NK-92 (cell line): ENCODE results near the gene EEA1.
"Not testable (repeated sequence)": the region's sequence is repeated elsewhere in the genome, so short reads cannot be mapped to it uniquely, and the experiment has no call there.

Experiments
- DNase-seq: peaks from one replicate; lab custom pipeline; 2025; ENCODE audit not compliant: unreplicated experiment; lab: John Stamatoyannopoulos, UW

EEA1 gene

DNA sequence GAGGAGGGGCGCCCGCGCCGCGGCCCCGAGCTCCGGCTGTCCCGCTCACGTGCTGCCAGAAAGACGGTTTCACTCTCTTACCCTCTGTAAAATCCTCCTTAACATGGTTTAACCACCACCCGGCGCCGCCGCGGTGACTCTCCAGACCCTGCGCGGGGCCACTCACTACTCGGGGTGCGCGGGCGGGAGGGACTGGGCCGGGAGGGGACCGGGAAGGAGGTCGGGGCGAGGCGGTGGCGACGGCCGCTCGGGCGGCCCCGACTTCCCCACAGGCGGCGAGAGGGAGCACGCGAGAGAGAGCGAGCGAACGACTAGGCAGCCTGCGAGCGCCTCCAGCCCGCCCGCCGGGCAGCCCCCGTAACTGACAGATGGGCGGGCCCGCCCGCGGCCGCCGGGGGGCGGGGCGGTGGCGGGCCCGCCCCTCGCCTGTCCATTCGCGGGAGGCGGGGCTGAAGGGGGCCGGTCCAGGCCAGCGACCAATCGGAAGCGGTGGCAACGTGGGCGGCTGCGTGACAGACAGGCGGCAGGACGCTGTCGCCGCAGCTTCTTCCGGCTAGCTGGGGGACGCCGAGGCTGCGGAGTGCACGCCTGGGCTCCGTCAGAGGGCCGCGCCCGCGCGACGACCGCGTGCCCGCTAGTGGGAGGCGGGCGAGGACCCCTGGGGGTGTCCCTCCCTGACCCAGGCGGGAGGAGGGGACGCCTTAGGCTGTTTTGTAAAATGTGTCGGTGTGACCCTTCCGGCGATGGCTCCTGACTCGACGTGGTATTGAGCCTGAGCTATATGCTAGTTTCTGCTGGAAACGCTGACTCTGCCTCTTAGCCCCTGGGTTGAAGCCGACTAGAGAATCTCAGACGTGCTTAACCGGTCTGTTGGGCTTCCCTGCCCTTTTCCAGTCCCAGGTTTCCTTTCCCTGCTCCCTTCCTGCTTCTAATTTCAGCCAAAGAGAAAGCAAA, at the start of gene EEA1:
EEA1 (minus strand) TSS at position 334 of the 954 bp plus-strand sequence; CDS start at position 105, 229 bp downstream.
- peak; percentile 61 for DNase-seq

DNA sequence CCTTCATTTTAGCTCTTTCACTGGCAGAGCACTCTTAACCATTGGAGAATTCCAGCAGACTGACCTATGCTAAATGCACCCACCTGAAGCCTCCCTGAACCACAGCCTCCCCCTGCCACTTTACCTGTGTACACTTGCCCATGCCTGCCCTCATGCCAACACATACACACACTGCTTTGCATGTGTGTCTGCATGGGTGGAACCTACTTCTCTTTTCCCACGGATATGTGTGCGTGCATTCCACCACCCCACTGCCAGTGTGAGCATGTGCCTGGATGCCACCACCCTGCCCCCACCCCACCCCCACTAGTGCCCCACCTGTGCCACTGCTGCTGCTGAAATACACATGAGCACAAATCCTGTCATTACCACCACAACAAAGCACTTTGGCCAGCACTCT, 49.5 kb upstream of the EEA1 start:
- no peak for DNase-seq

DNA sequence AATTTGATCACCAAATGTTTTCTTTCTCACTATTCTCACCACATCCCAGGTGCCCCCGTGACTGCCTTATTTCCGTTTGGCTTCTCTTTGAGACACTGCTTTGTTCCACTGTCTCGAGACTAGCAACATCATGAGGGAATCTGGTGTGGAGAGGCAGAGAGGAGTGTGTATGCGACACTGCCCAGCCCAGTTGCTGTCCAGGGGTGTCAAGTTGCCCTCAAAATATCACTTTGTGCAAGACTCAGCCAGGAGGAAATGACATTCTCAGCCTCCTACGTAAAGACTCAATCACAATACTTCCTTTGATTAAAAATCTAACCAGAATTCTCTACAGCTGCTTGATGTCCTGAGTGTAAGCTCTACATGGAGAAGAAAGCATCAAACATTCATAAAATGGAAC, 48.2 kb upstream of the EEA1 start:
- no peak for DNase-seq

DNA sequence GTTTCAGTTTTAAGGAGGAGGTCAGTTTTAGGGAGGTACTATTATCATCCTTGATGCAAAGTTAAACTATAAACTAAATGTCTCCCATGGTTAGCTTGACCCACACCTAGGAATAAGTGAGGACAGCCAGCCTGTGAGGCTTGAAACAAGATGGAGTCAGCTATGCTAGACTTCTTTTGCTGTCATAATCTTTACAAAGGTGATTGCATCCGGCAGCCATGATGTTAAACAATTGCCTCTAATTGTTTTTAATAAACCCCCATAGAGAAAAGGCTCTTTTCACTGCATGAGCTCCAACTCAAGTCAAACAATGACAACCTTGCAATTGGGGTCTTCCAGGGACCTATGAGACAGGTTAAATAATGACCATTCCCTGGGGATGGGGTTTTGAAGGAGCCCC, 45.7 kb upstream of the EEA1 start:
- no peak for DNase-seq

DNA sequence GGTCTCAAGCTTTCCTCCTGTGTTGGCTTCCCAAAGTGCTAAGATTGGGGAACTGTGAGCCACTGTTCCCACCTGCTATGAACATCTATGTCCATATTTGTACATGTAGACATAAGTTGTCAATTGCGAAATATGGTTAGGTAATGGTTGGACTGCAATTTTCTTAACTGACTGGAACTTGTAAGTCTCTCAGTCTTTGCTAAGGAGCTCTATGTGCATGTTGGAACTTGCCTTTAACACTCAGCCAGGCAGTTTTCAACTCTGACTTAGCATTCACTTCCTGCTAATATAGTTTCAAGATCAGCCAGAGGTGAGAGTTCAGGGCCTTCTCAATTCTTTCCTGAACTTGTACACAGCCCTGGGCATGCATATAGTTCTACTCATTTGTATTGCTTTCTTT, 44.5 kb upstream of the EEA1 start:
- DNase-seq: no peak

DNA sequence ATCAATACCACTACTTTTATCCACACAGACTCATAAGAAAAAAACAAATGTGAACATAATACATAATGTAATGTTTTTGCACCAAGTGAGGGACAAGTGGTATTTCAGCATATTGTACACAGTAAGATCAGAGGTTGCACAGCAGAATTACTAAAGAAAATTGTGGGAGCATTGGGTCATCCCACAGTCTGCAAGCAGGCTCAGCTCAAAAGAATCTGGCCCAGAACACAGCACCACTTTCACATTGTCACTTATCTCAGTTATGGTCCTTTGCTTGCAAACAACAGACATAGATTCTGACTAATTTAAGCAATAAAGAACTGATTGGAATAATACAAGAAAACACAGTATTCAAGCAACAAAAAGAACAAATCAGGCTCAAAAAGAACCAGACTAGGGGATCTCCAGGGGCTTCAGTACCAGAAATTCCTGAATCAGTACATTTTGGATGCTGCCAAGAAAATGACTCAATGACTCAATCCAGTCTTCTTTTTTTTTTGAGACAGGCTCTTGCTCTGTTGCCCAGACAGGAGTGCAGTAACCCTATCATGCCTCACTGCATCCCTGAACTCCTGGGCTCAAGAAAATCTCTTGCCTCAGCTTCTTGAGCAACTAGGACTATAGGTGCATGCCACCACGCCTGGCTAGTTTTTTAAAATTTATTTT, 42.9 kb upstream of the EEA1 start:
- DNase-seq: no peak

DNA sequence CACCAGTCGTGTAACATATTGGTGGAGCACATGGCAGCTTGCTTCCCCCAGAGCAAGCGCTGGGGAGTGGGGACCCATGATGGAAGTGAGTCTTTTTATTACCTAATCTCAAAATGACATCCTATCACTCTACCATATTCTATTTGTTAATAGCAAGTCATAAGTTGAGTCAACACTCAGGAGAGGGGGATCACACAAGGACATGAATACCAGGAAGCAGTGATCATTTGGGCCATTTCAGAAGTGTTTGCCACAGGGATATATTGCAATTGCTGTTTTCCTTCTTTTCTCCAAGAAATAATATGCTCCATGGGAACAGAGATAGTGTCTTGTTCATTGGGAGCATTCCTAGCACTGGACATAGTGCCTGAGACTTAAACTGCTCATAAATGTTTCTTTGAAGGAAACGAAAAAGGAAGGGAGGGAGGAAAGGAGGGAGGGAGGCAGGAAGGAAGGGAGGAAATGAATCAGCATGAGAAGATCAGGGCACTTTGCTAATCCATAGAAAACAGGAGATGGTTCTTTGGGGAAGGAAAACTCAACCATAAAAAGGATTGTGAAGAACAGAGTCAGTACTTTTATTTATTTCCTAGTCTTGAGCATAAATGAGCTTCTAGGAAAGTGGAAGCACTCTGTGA, 39.2 kb upstream of the EEA1 start:
- DNase-seq: no peak

DNA sequence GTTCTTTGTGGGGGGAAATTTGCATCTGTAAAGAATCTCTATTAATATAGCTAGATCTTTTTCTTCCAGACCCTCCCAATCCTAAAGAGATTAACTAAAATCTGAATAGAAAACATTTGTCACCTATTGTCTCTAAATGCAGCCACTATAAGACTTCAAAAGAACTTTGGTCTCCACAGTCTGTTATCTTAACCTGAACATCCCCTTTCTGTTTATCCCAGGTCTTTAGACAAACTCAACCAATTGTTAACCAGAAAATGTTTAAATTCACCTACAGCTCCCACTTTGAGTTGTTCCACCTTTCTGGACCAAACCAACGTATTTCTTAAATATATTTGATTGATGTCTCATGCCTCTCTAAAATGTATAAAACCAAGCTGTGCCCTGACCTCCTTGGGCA, 35.3 kb upstream of the EEA1 start:
- DNase-seq: not testable (repeated sequence)

DNA sequence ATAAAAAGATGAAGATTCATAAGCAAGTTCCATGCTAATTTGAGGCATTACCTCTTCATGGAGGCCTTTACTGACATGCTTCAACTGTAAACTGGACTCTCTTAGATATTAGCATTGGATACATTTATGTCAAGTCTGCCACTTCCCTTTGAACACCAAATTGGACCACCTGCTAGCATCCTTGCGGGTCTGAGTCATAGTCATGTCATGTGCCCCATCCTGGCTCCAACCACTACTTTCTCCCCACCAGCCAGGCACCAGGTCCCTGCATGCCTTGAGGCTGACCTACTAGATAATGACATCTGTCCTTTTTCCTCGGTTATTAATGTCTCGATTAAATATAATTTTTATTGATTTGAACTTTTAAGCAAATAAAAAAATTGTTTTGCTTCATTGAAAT, 32.9 kb upstream of the EEA1 start:
- DNase-seq: no peak

DNA sequence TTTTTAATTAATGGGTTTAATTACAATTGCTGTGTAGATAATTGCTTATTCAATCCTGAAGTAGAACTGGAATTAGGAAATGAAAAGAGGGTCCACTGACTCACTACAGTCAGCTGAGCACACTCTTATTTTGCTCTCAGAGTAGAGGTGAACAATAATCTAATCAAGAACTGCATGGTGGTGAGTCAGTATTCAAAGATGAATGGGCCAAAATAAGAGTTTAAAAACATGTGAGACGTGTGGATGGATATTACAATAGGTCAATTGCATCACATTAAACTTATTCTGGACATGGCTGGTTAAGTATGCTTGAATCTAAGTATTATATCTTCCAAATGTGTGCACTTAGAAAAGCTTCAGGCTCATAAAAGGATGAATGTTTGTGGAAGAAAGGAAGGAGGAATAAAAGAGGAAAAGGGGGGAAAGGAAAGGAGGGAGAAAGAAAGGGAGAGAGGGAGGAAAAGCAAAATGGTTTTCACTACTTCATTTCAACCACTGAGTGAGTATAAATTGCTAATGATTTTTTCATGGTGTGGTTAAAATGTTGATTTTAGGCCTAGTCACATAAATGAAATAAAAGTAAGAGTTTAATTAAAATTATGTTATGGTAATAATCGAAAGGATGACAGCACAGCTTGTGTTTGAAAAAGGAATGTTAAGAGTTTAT, 27.0 kb upstream of the EEA1 start:
- DNase-seq: no peak

DNA sequence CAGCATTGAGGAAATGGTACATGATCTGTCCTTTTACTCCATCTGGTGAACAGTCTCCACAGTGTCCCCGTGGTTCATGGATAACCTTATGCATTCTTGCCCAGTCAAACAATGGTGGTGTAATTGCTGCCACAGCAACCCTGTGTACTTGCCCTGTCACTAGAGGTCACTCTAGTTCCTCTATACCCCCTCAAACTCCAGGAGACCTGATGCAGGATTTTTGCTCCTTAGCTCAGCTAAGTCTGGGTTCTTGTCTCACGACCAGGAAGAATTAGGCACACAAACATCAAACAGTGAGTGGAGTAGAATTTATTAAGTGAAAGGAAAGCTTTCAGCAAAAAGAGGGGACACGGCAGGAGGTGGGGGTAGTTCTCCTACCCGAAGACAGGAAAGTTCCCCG, 24.7 kb upstream of the EEA1 start:
- no peak for DNase-seq

DNA sequence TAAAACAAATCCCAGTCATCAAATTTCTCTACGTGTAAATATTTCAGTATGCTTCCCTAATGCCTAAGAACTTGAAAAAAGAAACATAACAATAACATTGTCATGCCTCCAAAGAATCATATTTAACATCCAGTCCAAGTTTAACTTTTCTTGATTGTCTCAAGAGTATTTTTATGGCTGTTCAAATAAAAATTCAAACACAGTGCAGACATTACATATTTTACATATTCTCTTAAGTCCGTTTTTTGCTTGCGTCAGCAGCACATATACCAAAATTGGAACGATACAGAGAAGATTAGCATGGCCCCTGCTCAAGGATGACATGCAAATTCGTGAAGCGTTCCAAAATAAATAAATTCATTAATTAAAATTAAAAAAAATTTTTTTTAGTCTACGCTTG, 23.3 kb upstream of the EEA1 start:
- DNase-seq: no peak

DNA sequence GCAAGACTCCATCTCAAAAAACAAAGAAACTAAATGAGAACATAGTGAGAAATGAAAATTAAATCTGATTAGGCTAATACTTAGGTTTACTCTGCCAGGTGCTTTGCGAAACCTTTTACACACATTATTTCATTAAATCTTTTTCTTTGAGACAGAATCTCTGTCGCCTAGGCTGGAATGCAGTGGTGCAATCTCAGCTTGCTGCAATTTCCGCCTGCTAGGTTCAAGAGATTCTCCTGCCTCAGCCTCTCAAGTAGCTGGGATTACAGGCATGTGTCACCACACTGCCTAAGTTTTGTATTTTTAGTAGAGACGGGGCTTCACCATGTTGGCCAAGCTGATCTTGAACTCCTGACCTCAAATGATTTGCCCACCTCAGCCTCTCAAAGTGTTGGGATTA, 21.9 kb upstream of the EEA1 start:
- DNase-seq: no peak

DNA sequence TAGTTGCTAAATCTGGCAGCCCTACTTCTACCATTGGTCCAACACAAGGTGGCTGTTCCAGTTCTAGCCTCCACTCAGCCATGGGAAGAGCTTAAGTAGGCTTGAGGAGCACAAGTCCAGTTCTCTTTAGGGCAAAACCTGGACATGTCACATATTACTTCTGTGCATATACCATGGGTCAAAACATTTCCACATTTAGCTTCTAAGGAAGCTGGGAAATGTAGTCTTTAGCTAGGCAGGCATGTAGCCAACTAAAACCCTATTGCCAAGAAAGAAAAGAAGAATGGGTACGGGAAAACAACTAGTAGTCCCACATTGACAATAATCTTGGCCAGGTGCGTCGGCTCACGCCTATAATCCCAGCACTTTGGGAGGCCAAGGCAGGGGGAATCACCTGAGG, 20.9 kb upstream of the EEA1 start:
- no peak for DNase-seq

DNA sequence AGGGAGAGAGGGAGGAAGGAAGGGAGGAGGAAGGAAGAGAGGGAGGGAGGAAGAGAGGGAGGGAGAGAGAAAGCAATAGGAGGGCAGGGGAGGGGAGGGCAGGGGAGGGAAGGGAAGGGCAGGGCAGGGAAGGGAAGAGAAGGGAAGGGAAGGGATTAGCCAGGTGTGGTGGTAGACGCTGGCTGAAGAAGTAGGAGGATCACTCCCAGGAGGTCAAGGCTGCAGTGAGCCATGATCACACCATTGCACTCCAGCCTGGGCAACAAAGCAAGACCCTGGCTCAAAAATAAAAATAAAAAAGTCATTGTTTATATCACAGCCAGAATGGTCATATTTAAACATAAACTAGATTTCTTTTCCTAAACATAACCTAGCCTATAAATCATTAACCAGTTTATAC, 20.4 kb upstream of the EEA1 start:
- no peak for DNase-seq

DNA sequence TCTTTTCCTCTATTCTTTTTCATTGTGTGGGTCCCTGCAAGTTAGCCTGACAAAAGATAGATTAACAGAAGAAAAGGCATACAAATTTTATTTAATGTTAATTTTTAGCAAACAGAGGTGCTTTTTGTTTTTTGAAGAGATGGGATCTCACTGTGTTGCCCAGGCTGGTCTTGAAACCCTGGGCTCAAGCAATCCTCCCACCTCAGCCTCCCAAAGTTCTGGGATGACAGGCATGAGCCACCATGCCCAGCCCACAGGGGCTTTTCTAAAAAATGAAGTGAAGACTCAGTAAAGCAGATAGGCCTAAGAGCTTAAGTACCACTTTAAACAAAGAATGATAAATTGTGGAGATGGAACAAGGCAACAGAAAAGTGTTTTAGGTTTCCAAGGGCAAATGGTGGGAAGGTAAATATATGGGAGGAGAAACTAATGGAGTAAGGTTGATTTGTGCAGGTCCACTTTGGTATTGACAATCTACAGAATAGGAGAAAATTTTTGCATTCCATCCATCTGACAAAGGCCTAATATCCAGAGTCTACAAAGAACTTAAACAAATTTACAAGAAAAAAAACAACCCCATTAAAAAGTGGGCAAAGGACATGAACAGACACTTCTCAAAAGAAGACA, 18.6 kb upstream of the EEA1 start:
- no peak for DNase-seq

DNA sequence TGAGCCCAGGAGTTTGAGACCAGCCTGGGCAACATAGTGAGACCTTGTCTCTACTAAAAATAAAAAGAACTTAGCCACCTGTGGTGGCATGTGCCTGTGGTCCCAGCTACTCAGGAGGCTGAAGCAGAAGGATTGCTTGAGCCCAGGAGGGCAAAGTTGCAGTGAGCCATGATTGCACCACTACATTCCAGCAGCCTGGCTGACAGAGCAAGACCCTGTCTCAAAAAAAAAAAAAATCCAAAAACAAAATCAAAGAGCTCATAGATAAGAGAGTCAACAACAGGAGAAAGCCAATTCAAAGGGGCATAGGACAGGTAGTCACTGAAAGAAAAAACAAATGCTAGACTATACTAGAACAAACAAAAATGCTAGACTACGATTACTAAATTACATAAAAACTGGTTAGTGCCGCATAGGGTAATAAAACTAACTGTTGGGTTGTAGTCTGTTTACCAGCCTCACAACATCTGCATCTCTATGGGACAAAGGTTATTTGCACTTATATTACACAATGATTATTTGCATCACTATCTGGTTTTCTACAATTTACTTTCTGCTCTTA, 16.6 kb upstream of the EEA1 start:
- no peak for DNase-seq

DNA sequence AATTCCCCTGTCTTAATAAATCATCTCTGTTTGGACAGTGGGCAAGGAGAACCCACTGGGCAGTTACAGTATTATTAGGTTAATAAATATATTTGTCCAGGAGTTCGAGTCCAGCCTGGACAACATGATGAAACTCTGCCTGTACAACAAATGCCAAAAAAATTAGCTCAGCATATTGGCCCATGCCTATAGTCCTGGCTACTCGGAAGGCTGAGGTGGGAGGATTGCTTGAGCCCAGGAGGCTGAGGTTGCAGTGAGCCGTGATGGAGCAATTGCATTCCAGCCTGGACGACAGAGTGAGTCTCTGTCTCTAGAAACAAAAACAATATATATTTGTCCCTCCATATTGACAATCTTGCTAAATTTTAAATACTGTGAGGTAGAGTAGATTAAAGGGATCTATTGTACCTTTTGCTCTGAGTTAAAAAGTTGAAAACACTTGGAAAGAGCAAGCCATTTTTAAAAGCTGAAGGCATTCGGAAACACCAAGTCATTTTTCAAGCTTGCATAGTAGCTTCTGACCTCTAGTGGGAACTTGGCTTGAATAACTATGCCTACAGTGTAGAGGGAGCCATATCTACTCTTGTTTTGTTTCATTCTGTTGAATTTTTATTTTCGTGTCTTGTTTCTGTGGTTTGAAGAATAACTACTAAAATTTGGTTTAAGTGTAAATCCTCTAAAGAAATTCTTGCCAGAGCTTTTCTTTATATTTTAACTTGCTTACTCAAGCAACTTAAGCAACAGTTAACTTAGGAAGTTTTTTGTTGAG, 14.6 kb upstream of the EEA1 start:
- DNase-seq: no peak

DNA sequence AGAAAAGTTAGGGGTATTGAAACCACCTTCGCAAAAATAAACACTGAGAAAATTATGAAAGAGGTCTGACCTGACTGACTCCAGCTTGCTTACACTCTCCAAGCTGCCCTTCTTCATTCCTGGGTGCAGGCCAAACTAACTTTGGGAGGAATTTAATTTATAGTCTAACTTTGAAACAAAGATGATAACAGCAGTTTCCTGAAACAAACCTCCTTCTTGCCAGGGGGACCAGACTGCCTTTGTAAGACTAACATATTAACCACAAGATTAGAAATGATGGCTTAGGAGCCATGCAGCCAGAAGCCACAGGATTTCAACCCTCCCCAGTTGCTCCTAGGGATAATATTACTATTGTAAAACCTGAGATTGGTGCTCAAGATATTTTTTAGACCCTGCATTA, 13.8 kb upstream of the EEA1 start:
- no peak for DNase-seq

DNA sequence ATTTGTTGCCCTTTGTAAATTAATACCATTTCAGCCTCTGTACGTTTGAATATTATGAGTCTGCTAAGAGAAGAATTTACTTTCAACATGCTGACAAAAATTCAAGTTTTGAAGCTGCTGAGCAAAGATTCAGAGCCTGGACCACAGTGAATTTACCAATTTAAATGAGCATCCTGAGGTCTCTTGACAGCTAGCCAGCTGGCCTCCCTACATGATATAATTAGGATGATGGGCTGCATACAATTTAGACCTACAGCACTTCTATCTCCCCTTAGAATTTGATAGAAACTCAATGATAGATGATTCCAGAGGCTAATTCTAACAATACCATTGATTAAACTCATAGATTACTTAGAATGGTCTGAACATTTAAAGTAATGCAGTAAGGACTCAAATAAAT, 10.0 kb upstream of the EEA1 start:
- no peak for DNase-seq
